GM12872 (cell line): ENCODE data around the gene TAF6L.

ENCODE experiments used
- CTCF ChIP-seq: IDR thresholded peaks from 3 replicates; pipeline ENCODE4 v1.5.1; 2011; ENCODE audit warnings: low read depth, mild to moderate bottlenecking, low read length, moderate library complexity; ENCODE audit not compliant: insufficient read depth

The TAF6L gene

GRCh38 chr11:62727165-62727871 is 43.9 kb upstream of the TAF6L start, which contains the start of gene HNRNPUL2:
HNRNPUL2 (minus strand) TSS chr11:62727457; CDS start chr11:62727156, 301 bp downstream.
- 0 out of 3 replicates have a peak, but pooled peaks have one; percentile 7 for TF ChIP-seq CTCF

- no peak for TF ChIP-seq CTCF
Measured at GRCh38 chr11:62727872-62728170, 43.4 kb upstream of the TAF6L start.

- no peak for TF ChIP-seq CTCF
Measured at GRCh38 chr11:62728171-62728988, 42.8 kb upstream of the TAF6L start, which contains the start of gene TTC9C. TTC9C (plus strand) TSS chr11:62728486; CDS start chr11:62728849, 363 bp downstream.

- TF ChIP-seq CTCF: 0 out of 3 replicates have a peak, but pooled peaks have one; percentile 10
Measured at GRCh38 chr11:62732830-62733229, 38.4 kb upstream of the TAF6L start.

GRCh38 chr11:62737196-62737595 is 34.0 kb upstream of the TAF6L start:
- no peak for TF ChIP-seq CTCF

- TF ChIP-seq CTCF: no peak
Measured at GRCh38 chr11:62747475-62748160, 23.6 kb upstream of the TAF6L start.

- TF ChIP-seq CTCF: no peak
Measured at GRCh38 chr11:62752177-62752785, 18.9 kb upstream of the TAF6L start.
